Measurements from ENCODE around the gene DLX6. TPM values are rescaled to one million over a fixed set of nuclear protein-coding genes. Genes with fewer than 3 reads are reported as not detected.

Gene DLX6
- total RNA-seq, 1 donor from 2014 or later: not detected

DNA sequence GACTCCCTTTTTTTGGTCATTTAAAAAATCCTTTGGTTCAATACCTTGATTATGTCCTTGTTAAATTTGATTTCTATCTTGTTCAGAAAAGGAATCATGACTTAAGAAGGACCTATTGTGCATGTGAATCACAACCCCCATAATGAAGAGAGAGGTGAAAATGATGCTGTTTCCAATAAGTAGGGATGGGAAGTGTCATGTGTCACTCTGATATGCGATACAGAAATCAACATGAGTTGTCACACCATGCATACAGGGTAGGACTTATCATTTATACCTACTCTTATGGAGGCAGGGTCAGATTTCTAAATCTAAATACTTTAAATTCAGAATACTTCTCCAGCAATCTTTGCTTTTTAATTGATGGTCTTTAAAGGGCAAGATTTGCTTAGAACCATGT lies 19.4 kb upstream of the DLX6 start:
- Histone ChIP-seq H3K27me3 (peaks cover 45% of the 10 kb centered on the region), H3K9me3 (no peaks in the 10 kb centered on the region), H3K27ac (no peak overlapping the region), H3K4me3 (no peak overlapping the region), H3K36me3 (no peaks in the 10 kb centered on the region), H3K4me1 (no peaks in the 10 kb centered on the region)
- no peak for DNase-seq
- intact Hi-C loops (cut with DNase I): no loop called here
- TF ChIP-seq CTCF (IDR thresholded peaks at IDR 0.05): no peak
- no peak for ATAC-seq

GRCh38 chr7:96986901-96987300 lies 18.5 kb upstream of the DLX6 start:
- TF ChIP-seq CTCF (IDR thresholded peaks at IDR 0.05): no peak
- no peaks in the 10 kb centered on the region for H3K36me3 ChIP-seq
- ATAC-seq (no peak), DNase-seq (no peak)
- H3K4me1 ChIP-seq: no peaks in the 10 kb centered on the region
- intact Hi-C loops (cut with DNase I): no loop called here
- no peak overlapping the region for H3K27ac ChIP-seq
- no peaks in the 10 kb centered on the region for H3K9me3 ChIP-seq
- H3K27me3 ChIP-seq: peaks cover 55% of the 10 kb centered on the region
- no peak overlapping the region for H3K4me3 ChIP-seq

GRCh38 chr7:96987719-96988118 lies 17.6 kb upstream of the DLX6 start:
- no peak for TF ChIP-seq CTCF (IDR thresholded peaks at IDR 0.05)
- H3K27me3 ChIP-seq: peaks cover 63% of the 10 kb centered on the region
- intact Hi-C loops (cut with DNase I): no loop called here
- no peaks in the 10 kb centered on the region for H3K9me3 ChIP-seq
- no peaks in the 10 kb centered on the region for H3K36me3 ChIP-seq
- no peak overlapping the region for H3K27ac ChIP-seq
- ATAC-seq (no peak), DNase-seq (no peak)
- H3K4me1 ChIP-seq: no peaks in the 10 kb centered on the region
- H3K4me3 ChIP-seq: no peak overlapping the region

DNA sequence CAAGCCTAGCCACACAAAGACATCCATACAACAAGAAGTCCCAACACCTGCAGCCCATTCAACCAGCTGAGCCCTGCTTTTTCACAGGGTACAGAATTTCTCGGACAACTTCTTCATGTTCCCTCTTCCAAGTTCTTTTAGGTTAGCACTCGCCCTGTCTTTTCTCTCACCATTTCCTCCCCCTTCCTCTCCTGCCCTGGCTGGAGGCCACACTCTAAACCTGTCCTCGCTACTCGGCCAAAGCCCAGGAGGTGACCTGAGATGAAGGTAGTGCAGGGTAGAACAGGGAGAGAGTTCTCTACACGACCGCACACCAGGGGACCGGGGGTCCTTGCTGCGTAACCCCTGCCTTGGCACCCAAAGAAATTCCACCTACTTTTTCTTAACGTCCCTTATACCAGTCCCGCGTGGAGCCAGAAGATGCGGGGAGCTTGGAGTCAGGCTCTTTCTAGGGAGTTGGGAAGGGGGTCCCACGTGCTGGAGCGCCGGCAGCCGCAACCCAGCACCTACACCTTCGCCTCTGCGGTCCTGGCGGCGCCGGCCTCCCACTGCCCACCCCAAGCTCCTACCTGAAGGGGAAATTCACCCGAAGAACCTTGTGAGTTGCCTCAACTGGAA lies 16.0 kb upstream of the DLX6 start:
- intact Hi-C loops (cut with DNase I): no loop called here
- DNase-seq (no peak), ATAC-seq (no peak)
- no peak for TF ChIP-seq CTCF (IDR thresholded peaks at IDR 0.05)
- Histone ChIP-seq H3K4me3 (no peak overlapping the region), H3K36me3 (no peaks in the 10 kb centered on the region), H3K27ac (no peak overlapping the region), H3K9me3 (no peaks in the 10 kb centered on the region), H3K4me1 (no peaks in the 10 kb centered on the region), H3K27me3 (peaks cover 79% of the 10 kb centered on the region)

GRCh38 chr7:96989859-96990317 lies 15.5 kb upstream of the DLX6 start:
- no peak for TF ChIP-seq CTCF (IDR thresholded peaks at IDR 0.05)
- Histone ChIP-seq H3K27me3 (peaks cover 84% of the 10 kb centered on the region), H3K4me3 (no peak overlapping the region), H3K36me3 (no peaks in the 10 kb centered on the region), H3K4me1 (no peaks in the 10 kb centered on the region), H3K27ac (no peak overlapping the region), H3K9me3 (no peaks in the 10 kb centered on the region)
- ATAC-seq: no peak
- intact Hi-C loops (cut with DNase I): no loop called here
- no peak for DNase-seq

All from upper lobe of right lung (tissue), 1 donor.